ENCODE results near the gene PPP1R16B.

The PPP1R16B gene

GRCh38 chr20:38805502-38805957, at the start of gene PPP1R16B:
TSS of gene PPP1R16B (plus strand) at chr20:38805697. CDS start at chr20:38835926, 30,229 bp downstream.
- H3K9ac ChIP-seq (ENCODE audit: low read length in 2 of 2) = no peak within 1 kb of the TSS
- peaks cover 22% of the 10 kb centered on the region for H3K4me1 ChIP-seq (ENCODE audit: control insufficient read depth, insufficient read depth, low read length)
- H3K27ac ChIP-seq (ENCODE audit: low read length) = no peak within 1 kb of the TSS
- no peaks in the 10 kb centered on the region for H3K36me3 ChIP-seq (ENCODE audit: control insufficient read depth in 2 of 2, insufficient read depth in 2 of 2, low read length in 2 of 2)
- H3K27me3 ChIP-seq (ENCODE audit: control insufficient read depth in 1 of 2, insufficient read depth in 2 of 2, low read length in 2 of 2) = peaks cover 28 to 33% of the 10 kb centered on the region in 2 donors
- no peaks in the 10 kb centered on the region for H3K9me3 ChIP-seq (ENCODE audit: control insufficient read depth in 2 of 2, low read length in 2 of 2)
- peak within 1 kb of the TSS; percentile 59 to 69 for H3K4me3 ChIP-seq (ENCODE audit: low read length in 2 of 2)

DNA sequence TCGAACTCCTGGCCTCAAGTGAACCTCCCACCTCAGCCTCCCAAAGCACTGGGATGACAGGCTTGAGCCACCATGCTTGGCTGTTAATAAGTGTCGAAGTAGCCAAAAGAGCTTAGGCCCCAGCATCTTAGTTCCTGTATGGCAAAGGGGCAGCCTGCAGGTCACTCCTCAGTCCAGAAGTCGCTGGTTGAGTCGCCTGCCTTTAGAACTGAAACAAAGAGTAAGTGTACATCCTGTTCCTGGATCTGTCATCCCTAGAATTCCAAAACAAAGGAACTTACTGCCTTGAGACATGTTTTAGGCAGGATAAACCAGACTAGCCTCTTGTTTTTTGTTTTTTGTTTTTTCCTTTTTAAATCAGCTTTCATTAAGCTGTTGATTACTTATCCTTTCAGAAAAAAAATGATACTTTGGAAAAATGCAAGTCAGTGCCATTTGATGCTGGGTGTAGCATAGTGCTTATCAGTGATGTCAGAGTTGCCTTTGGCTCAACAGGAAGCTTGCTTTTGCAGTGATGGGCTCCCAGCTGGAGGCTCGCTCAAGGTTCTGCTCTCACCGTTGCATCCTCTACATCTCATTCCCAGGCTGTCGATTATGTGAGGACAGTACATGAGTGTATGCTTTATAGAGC, 48.2 kb upstream of the PPP1R16B start:
- peaks cover 48% of the 10 kb centered on the region in 2 donors for H3K36me3 ChIP-seq (ENCODE audit: control insufficient read depth in 2 of 2, insufficient read depth in 2 of 2, low read length in 2 of 2)
- H3K27me3 ChIP-seq (ENCODE audit: control insufficient read depth in 1 of 2, insufficient read depth in 2 of 2, low read length in 2 of 2) = no peaks in the 10 kb centered on the region
- H3K4me1 ChIP-seq (ENCODE audit: control insufficient read depth, insufficient read depth, low read length) = no peaks in the 10 kb centered on the region
- no peaks in the 10 kb centered on the region for H3K9me3 ChIP-seq (ENCODE audit: control insufficient read depth in 2 of 2, low read length in 2 of 2)
- H3K27ac ChIP-seq (ENCODE audit: low read length) = no peak overlapping the region
- no peak overlapping the region for H3K9ac ChIP-seq (ENCODE audit: low read length in 2 of 2)
- H3K4me3 ChIP-seq (ENCODE audit: low read length in 2 of 2) = no peak overlapping the region

GRCh38 chr20:38759106-38759505, 46.4 kb upstream of the PPP1R16B start:
- no peaks in the 10 kb centered on the region for H3K27me3 ChIP-seq (ENCODE audit: control insufficient read depth in 1 of 2, insufficient read depth in 2 of 2, low read length in 2 of 2)
- peaks cover 51 to 62% of the 10 kb centered on the region in 2 donors for H3K36me3 ChIP-seq (ENCODE audit: control insufficient read depth in 2 of 2, insufficient read depth in 2 of 2, low read length in 2 of 2)
- no peaks in the 10 kb centered on the region for H3K9me3 ChIP-seq (ENCODE audit: control insufficient read depth in 2 of 2, low read length in 2 of 2)
- H3K27ac ChIP-seq (ENCODE audit: low read length) = no peak overlapping the region
- H3K9ac ChIP-seq (ENCODE audit: low read length in 2 of 2) = no peak overlapping the region
- H3K4me3 ChIP-seq (ENCODE audit: low read length in 2 of 2) = no peak overlapping the region
- no peaks in the 10 kb centered on the region for H3K4me1 ChIP-seq (ENCODE audit: control insufficient read depth, insufficient read depth, low read length)

GRCh38 chr20:38760978-38761377, 44.5 kb upstream of the PPP1R16B start:
- Histone ChIP-seq H3K4me1 (ENCODE audit: control insufficient read depth, insufficient read depth, low read length) (no peaks in the 10 kb centered on the region), H3K36me3 (ENCODE audit: control insufficient read depth in 2 of 2, insufficient read depth in 2 of 2, low read length in 2 of 2) (peaks cover 52 to 55% of the 10 kb centered on the region in 2 donors), H3K27ac (ENCODE audit: low read length) (no peak overlapping the region), H3K4me3 (ENCODE audit: low read length in 2 of 2) (no peak overlapping the region), H3K27me3 (ENCODE audit: control insufficient read depth in 1 of 2, insufficient read depth in 2 of 2, low read length in 2 of 2) (no peaks in the 10 kb centered on the region), H3K9me3 (ENCODE audit: control insufficient read depth in 2 of 2, low read length in 2 of 2) (no peaks in the 10 kb centered on the region), H3K9ac (ENCODE audit: low read length in 2 of 2) (no peak overlapping the region)

GRCh38 chr20:38762174-38762573, 43.3 kb upstream of the PPP1R16B start:
- Histone ChIP-seq H3K9me3 (ENCODE audit: control insufficient read depth in 2 of 2, low read length in 2 of 2) (no peaks in the 10 kb centered on the region), H3K4me3 (ENCODE audit: low read length in 2 of 2) (no peak overlapping the region), H3K4me1 (ENCODE audit: control insufficient read depth, insufficient read depth, low read length) (peaks cover 2% of the 10 kb centered on the region), H3K27me3 (ENCODE audit: control insufficient read depth in 1 of 2, insufficient read depth in 2 of 2, low read length in 2 of 2) (no peaks in the 10 kb centered on the region), H3K36me3 (ENCODE audit: control insufficient read depth in 2 of 2, insufficient read depth in 2 of 2, low read length in 2 of 2) (peaks cover 52 to 60% of the 10 kb centered on the region in 2 donors), H3K9ac (ENCODE audit: low read length in 2 of 2) (no peak overlapping the region), H3K27ac (ENCODE audit: low read length) (no peak overlapping the region)

DNA sequence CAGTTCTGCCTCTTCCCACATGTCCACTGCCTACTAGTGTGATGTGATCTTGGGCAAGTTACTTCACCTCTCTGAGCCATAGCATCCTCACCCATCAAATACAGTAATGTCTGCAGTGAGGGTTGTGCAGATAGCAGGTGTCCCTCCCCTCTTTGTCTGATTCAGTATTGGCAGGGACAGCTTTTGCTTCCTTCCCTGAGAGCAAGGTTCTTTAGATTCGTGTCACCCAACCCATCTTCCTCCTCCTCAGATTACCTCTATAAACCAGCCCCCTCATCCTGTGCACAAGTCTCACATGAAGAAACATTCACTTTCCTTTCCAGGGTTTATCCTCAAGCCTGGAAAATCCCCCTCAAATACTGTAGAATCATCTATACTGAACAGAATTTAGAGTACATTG, 41.9 kb upstream of the PPP1R16B start:
- Histone ChIP-seq H3K9ac (ENCODE audit: low read length in 2 of 2) (no peak overlapping the region), H3K36me3 (ENCODE audit: control insufficient read depth in 2 of 2, insufficient read depth in 2 of 2, low read length in 2 of 2) (peaks cover 52 to 65% of the 10 kb centered on the region in 2 donors), H3K9me3 (ENCODE audit: control insufficient read depth in 2 of 2, low read length in 2 of 2) (no peaks in the 10 kb centered on the region), H3K27ac (ENCODE audit: low read length) (no peak overlapping the region), H3K4me1 (ENCODE audit: control insufficient read depth, insufficient read depth, low read length) (peaks cover 2% of the 10 kb centered on the region), H3K4me3 (ENCODE audit: low read length in 2 of 2) (no peak overlapping the region), H3K27me3 (ENCODE audit: control insufficient read depth in 1 of 2, insufficient read depth in 2 of 2, low read length in 2 of 2) (no peaks in the 10 kb centered on the region)

GRCh38 chr20:38764567-38765318, 40.8 kb upstream of the PPP1R16B start:
- no peak overlapping the region for H3K9ac ChIP-seq (ENCODE audit: low read length in 2 of 2)
- peaks cover 2% of the 10 kb centered on the region for H3K4me1 ChIP-seq (ENCODE audit: control insufficient read depth, insufficient read depth, low read length)
- no peaks in the 10 kb centered on the region for H3K9me3 ChIP-seq (ENCODE audit: control insufficient read depth in 2 of 2, low read length in 2 of 2)
- H3K4me3 ChIP-seq (ENCODE audit: low read length in 2 of 2) = no peak overlapping the region
- H3K27me3 ChIP-seq (ENCODE audit: control insufficient read depth in 1 of 2, insufficient read depth in 2 of 2, low read length in 2 of 2) = no peaks in the 10 kb centered on the region
- no peak overlapping the region for H3K27ac ChIP-seq (ENCODE audit: low read length)
- H3K36me3 ChIP-seq (ENCODE audit: control insufficient read depth in 2 of 2, insufficient read depth in 2 of 2, low read length in 2 of 2) = peaks cover 51 to 72% of the 10 kb centered on the region in 2 donors

GRCh38 chr20:38766071-38766470, 39.4 kb upstream of the PPP1R16B start:
- peaks cover 45 to 70% of the 10 kb centered on the region in 2 donors for H3K36me3 ChIP-seq (ENCODE audit: control insufficient read depth in 2 of 2, insufficient read depth in 2 of 2, low read length in 2 of 2)
- H3K27ac ChIP-seq (ENCODE audit: low read length) = no peak overlapping the region
- H3K9me3 ChIP-seq (ENCODE audit: control insufficient read depth in 2 of 2, low read length in 2 of 2) = no peaks in the 10 kb centered on the region

GRCh38 chr20:38769376-38770295, 35.9 kb upstream of the PPP1R16B start:
- Histone ChIP-seq H3K9ac (ENCODE audit: low read length in 2 of 2) (no peak overlapping the region), H3K4me3 (ENCODE audit: low read length in 2 of 2) (no peak overlapping the region), H3K9me3 (ENCODE audit: control insufficient read depth in 2 of 2, low read length in 2 of 2) (no peaks in the 10 kb centered on the region), H3K4me1 (ENCODE audit: control insufficient read depth, insufficient read depth, low read length) (peaks cover 2% of the 10 kb centered on the region), H3K27me3 (ENCODE audit: control insufficient read depth in 1 of 2, insufficient read depth in 2 of 2, low read length in 2 of 2) (no peaks in the 10 kb centered on the region), H3K27ac (ENCODE audit: low read length) (no peak overlapping the region), H3K36me3 (ENCODE audit: control insufficient read depth in 2 of 2, insufficient read depth in 2 of 2, low read length in 2 of 2) (peaks cover 44 to 71% of the 10 kb centered on the region in 2 donors)

More at GRCh38 chr20:38766071-38766470, 39.4 kb upstream of the PPP1R16B start:
- Histone ChIP-seq H3K4me3 (ENCODE audit: low read length in 2 of 2) (no peak overlapping the region), H3K9ac (ENCODE audit: low read length in 2 of 2) (no peak overlapping the region), H3K27me3 (ENCODE audit: control insufficient read depth in 1 of 2, insufficient read depth in 2 of 2, low read length in 2 of 2) (no peaks in the 10 kb centered on the region), H3K4me1 (ENCODE audit: control insufficient read depth, insufficient read depth, low read length) (peaks cover 2% of the 10 kb centered on the region)

- peaks cover 43 to 71% of the 10 kb centered on the region in 2 donors for H3K36me3 ChIP-seq (ENCODE audit: control insufficient read depth in 2 of 2, insufficient read depth in 2 of 2, low read length in 2 of 2)
- no peak overlapping the region for H3K9ac ChIP-seq (ENCODE audit: low read length in 2 of 2)
- H3K27me3 ChIP-seq (ENCODE audit: control insufficient read depth in 1 of 2, insufficient read depth in 2 of 2, low read length in 2 of 2) = no peaks in the 10 kb centered on the region
- no peaks in the 10 kb centered on the region for H3K9me3 ChIP-seq (ENCODE audit: control insufficient read depth in 2 of 2, low read length in 2 of 2)
- H3K4me3 ChIP-seq (ENCODE audit: low read length in 2 of 2) = no peak overlapping the region
- H3K27ac ChIP-seq (ENCODE audit: low read length) = no peak overlapping the region
- H3K4me1 ChIP-seq (ENCODE audit: control insufficient read depth, insufficient read depth, low read length) = peaks cover 2% of the 10 kb centered on the region
Observed at GRCh38 chr20:38770546-38770945, 35.0 kb upstream of the PPP1R16B start.

Measured in stomach smooth muscle (tissue), 2 donors.